GM23338 (cell line): Measurements from ENCODE around the gene ASS1.

Experiments used
- CREB1 ChIP-seq: fragments of 250-450 bp; sonication (Bioruptor Pico); IDR thresholded peaks from 2 replicates; pipeline ENCODE4 v1.5.0; 2020; ENCODE audit warnings: low read depth, mild to moderate bottlenecking, moderate library complexity
- EZH2 ChIP-seq: fragments of 200-600 bp; sonication (generic); IDR thresholded peaks from one replicate; pipeline ENCODE4 v1.8.0; 2017; ENCODE audit warnings: antibody characterized with exemption, mild to moderate bottlenecking, low read depth; ENCODE audit not compliant: unreplicated experiment
- EZH2phosphoT487 ChIP-seq: fragments of 200-600 bp; sonication (generic); IDR thresholded peaks from one replicate; pipeline ENCODE4 v1.8.1; 2018; ENCODE audit warnings: antibody characterized with exemption; ENCODE audit not compliant: unreplicated experiment
- JUNB ChIP-seq: IDR thresholded peaks from one replicate; pipeline ENCODE4 v1.6.1; 2016; ENCODE audit warnings: antibody characterized with exemption; ENCODE audit not compliant: unreplicated experiment
- POLR2AphosphoS5 ChIP-seq: IDR thresholded peaks from 2 replicates; pipeline ENCODE4 v1.6.1; 2016; ENCODE audit warnings: antibody characterized with exemption, low read depth
- ZNF114 ChIP-seq: fragments of 250-450 bp; sonication (Bioruptor Pico); IDR thresholded peaks from 2 replicates; pipeline ENCODE4 v1.5.0; 2020; ENCODE audit warnings: mild to moderate bottlenecking, moderate library complexity
- TF ChIP-seq, protein P1 (sequence below), 2 experiments: fragments of 200-600 bp in 1 of 2; sonication (generic) in 1 of 2; conservative IDR thresholded peaks; 2 replicates each; pipeline versions ENCODE4 v1.5.1 to v1.6.1; 2016 to 2017; ENCODE audit warnings: antibody characterized with exemption in 2 of 2, low read depth in 2 of 2, mild to moderate bottlenecking in 2 of 2, moderate library complexity in 1 of 2
- TF ChIP-seq, protein P2 (sequence below): IDR thresholded peaks from one replicate; pipeline ENCODE4 v1.6.1; 2018; ENCODE audit warnings: antibody characterized with exemption; ENCODE audit not compliant: unreplicated experiment
- TF ChIP-seq, protein P3 (sequence below): IDR thresholded peaks from 2 replicates; pipeline ENCODE4 v1.6.1; 2016; ENCODE audit warnings: antibody characterized with exemption

DNA sequence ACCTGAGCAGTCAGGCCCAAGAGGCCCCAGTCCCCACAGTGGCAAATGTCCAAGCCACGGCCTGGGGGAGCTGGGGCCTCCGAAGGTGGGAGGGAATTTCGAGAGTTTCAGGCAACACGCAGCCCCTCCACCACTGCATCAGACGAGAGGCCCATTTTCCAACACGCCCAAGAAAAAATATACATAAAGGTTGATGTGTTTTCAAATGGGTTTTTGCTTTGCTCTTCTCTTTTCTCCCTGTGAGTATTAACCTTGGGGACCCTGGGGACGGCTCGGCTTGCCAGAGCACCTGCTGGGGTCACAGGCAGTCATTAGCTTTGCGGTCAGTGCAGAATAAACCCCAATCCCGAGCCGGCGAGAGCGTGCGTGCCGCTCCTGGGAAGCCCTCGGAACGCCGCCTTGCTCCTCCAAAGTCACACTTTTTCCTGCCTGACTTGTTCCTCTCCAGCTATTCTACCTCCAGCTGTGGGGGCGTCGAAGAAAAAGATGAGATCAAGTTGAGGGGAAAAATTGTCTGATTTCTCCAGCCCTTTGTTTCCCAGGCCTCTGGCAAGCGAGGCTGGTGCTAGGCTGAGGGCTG lies 31.5 kb downstream of the ASS1 start:
- TF ChIP-seq POLR2AphosphoS5: no peak
- TF ChIP-seq, protein P1, sequence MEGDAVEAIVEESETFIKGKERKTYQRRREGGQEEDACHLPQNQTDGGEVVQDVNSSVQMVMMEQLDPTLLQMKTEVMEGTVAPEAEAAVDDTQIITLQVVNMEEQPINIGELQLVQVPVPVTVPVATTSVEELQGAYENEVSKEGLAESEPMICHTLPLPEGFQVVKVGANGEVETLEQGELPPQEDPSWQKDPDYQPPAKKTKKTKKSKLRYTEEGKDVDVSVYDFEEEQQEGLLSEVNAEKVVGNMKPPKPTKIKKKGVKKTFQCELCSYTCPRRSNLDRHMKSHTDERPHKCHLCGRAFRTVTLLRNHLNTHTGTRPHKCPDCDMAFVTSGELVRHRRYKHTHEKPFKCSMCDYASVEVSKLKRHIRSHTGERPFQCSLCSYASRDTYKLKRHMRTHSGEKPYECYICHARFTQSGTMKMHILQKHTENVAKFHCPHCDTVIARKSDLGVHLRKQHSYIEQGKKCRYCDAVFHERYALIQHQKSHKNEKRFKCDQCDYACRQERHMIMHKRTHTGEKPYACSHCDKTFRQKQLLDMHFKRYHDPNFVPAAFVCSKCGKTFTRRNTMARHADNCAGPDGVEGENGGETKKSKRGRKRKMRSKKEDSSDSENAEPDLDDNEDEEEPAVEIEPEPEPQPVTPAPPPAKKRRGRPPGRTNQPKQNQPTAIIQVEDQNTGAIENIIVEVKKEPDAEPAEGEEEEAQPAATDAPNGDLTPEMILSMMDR (conservative IDR thresholded peaks at IDR 0.05; ENCODE audit: low read depth in 2 of 2): no peak
- TF ChIP-seq, protein P2, sequence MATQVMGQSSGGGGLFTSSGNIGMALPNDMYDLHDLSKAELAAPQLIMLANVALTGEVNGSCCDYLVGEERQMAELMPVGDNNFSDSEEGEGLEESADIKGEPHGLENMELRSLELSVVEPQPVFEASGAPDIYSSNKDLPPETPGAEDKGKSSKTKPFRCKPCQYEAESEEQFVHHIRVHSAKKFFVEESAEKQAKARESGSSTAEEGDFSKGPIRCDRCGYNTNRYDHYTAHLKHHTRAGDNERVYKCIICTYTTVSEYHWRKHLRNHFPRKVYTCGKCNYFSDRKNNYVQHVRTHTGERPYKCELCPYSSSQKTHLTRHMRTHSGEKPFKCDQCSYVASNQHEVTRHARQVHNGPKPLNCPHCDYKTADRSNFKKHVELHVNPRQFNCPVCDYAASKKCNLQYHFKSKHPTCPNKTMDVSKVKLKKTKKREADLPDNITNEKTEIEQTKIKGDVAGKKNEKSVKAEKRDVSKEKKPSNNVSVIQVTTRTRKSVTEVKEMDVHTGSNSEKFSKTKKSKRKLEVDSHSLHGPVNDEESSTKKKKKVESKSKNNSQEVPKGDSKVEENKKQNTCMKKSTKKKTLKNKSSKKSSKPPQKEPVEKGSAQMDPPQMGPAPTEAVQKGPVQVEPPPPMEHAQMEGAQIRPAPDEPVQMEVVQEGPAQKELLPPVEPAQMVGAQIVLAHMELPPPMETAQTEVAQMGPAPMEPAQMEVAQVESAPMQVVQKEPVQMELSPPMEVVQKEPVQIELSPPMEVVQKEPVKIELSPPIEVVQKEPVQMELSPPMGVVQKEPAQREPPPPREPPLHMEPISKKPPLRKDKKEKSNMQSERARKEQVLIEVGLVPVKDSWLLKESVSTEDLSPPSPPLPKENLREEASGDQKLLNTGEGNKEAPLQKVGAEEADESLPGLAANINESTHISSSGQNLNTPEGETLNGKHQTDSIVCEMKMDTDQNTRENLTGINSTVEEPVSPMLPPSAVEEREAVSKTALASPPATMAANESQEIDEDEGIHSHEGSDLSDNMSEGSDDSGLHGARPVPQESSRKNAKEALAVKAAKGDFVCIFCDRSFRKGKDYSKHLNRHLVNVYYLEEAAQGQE: no peak
- TF ChIP-seq EZH2: no peak
- TF ChIP-seq EZH2phosphoT487: no peak
- no peak for TF ChIP-seq JUNB
- no peak for TF ChIP-seq ZNF114 (CRISPR knock-in tag)
- TF ChIP-seq CREB1 (CRISPR knock-in tag): no peak
- TF ChIP-seq, protein P3, sequence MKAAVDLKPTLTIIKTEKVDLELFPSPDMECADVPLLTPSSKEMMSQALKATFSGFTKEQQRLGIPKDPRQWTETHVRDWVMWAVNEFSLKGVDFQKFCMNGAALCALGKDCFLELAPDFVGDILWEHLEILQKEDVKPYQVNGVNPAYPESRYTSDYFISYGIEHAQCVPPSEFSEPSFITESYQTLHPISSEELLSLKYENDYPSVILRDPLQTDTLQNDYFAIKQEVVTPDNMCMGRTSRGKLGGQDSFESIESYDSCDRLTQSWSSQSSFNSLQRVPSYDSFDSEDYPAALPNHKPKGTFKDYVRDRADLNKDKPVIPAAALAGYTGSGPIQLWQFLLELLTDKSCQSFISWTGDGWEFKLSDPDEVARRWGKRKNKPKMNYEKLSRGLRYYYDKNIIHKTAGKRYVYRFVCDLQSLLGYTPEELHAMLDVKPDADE: no peak
